H1 (cell line): ENCODE results near the gene UBL4B. TPM values are rescaled to one million over a fixed set of nuclear protein-coding genes. Genes with fewer than 3 reads are reported as not detected.

ENCODE experiments used
- CTCF ChIA-PET: fragments of 300-600 bp; sonication (Branson Sonifier 250); formaldehyde crosslinking; loops from one replicate; lab custom pipeline; 2021; ENCODE audit not compliant: partially characterized antibody; lab: Charles Lee
- POLR2A ChIA-PET: fragments of 300-600 bp; sonication (Branson Sonifier 250); formaldehyde crosslinking; loops from one replicate; lab custom pipeline; 2021; ENCODE audit warnings: inconsistent platforms; ENCODE audit not compliant: partially characterized antibody; lab: Charles Lee
- DNase-seq, 2 experiments: peaks; one replicate each; pipeline versions ENCODE4 v3.0.0 to v3.0.0-alpha.2; 2010 to 2022; ENCODE audit warnings: low spot score in 2 of 2, low read depth in 1 of 2, mixed read lengths in 1 of 2
- FAIRE-seq: peaks from 2 replicates; lab custom pipeline; 2011; peaks lifted over from hg19 to GRCh38; lab: Jason Lieb, UNC
- H2AFZ ChIP-seq: 2 replicates; pipeline ENCODE4 v1.8.1; 2012; ENCODE audit warnings: low read length, inconsistent platforms
- H2AK5ac ChIP-seq: 2 replicates; pipeline ENCODE4 v1.6.1; 2013; ENCODE audit warnings: low read depth, low read length
- H2BK120ac ChIP-seq: replicated peaks from 2 replicates; pipeline ENCODE3; 2013; ENCODE audit warnings: low read depth, low read length, inconsistent platforms
- H2BK12ac ChIP-seq: 2 replicates; pipeline ENCODE4 v1.6.1; 2013; ENCODE audit warnings: low read depth, low read length
- H2BK15ac ChIP-seq: 2 replicates; pipeline ENCODE4 v1.6.1; 2013; ENCODE audit warnings: low read length
- H2BK20ac ChIP-seq: 2 replicates; pipeline ENCODE4 v1.6.1; 2013; ENCODE audit warnings: low read length
- H2BK5ac ChIP-seq: 2 replicates; pipeline ENCODE4 v1.6.1; 2013; ENCODE audit warnings: low read depth, low read length
- H3K14ac ChIP-seq: 2 replicates; pipeline ENCODE4 v1.6.1; 2013; ENCODE audit warnings: inconsistent platforms; ENCODE audit not compliant: insufficient read length
- H3K18ac ChIP-seq: 2 replicates; pipeline ENCODE4 v1.6.1; 2013; ENCODE audit warnings: low read length; ENCODE audit errors: extremely low read depth
- H3K23ac ChIP-seq: 2 replicates; pipeline ENCODE4 v1.6.1; 2013; ENCODE audit warnings: inconsistent platforms; ENCODE audit not compliant: insufficient read length
- H3K23me2 ChIP-seq: 2 replicates; pipeline ENCODE4 v1.6.1; 2013; ENCODE audit warnings: low read depth, low read length
- H3K27ac ChIP-seq: 2 replicates; pipeline ENCODE4 v1.6.1; 2011; ENCODE audit warnings: low read depth, low read length, inconsistent platforms
- H3K27me3 ChIP-seq, 4 experiments: replicated peaks in 1 of 4; 1 replicate in 1 of 4; 2 replicates in 3 of 4; pipeline versions ENCODE4 v1.6.1 to v1.8.1; 2011 to 2013; ENCODE audit warnings: low read length in 3 of 4, mild to moderate bottlenecking in 3 of 4, inconsistent platforms in 2 of 4, mixed read lengths in 2 of 4, moderate library complexity in 1 of 4; ENCODE audit not compliant: control insufficient read depth in 3 of 4, insufficient read depth in 3 of 4; ENCODE audit errors: extremely low read depth in 1 of 4
- H3K36me3 ChIP-seq, 4 experiments: 2 replicates each; pipeline versions ENCODE4 v1.6.1 to v1.8.1; 2011 to 2013; ENCODE audit warnings: mild to moderate bottlenecking in 4 of 4, low read length in 3 of 4, moderate library complexity in 2 of 4, control low read depth in 1 of 4, inconsistent platforms in 1 of 4; ENCODE audit not compliant: insufficient read depth in 4 of 4, control insufficient read depth in 2 of 4
- H3K4ac ChIP-seq: replicated peaks from 2 replicates; pipeline ENCODE3; 2013; ENCODE audit warnings: low read length, low read depth, mixed read lengths, inconsistent platforms; ENCODE audit not compliant: insufficient read length
- H3K4me1 ChIP-seq, 4 experiments: replicated peaks in 1 of 4; 1 replicate in 1 of 4; 2 replicates in 3 of 4; pipeline versions ENCODE4 v1.6.1 to v1.8.1; 2011 to 2013; ENCODE audit warnings: low read length in 3 of 4, inconsistent platforms in 2 of 4, mixed read lengths in 1 of 4; ENCODE audit not compliant: insufficient read depth in 4 of 4, control insufficient read depth in 3 of 4
- H3K4me2 ChIP-seq, 2 experiments: 2 replicates each; pipeline versions ENCODE4 v1.6.1 to v1.8.1; 2011 to 2013; ENCODE audit warnings: low read depth in 2 of 2, low read length in 2 of 2, control low read depth in 1 of 2, inconsistent platforms in 1 of 2, mild to moderate bottlenecking in 1 of 2; ENCODE audit not compliant: insufficient read depth in 1 of 2
- H3K4me3 ChIP-seq, 4 experiments: fragments of 200-600, 300-600 bp in 1 of 4; sonication (generic), shearing (Covaris generic), sonication (Bioruptor Twin) in 1 of 4; 2 replicates each; pipeline versions ENCODE4 v1.5.1 to v1.8.1; 2011 to 2016; ENCODE audit warnings: low read length in 4 of 4, low read depth in 3 of 4, control low read depth in 2 of 4, inconsistent platforms in 2 of 4, mild to moderate bottlenecking in 2 of 4, mixed read lengths in 1 of 4, moderate library complexity in 1 of 4; ENCODE audit not compliant: insufficient read depth in 2 of 4; ENCODE audit errors: extremely low read depth in 1 of 4
- H3K56ac ChIP-seq: replicated peaks from 2 replicates; pipeline ENCODE3; 2013; ENCODE audit warnings: low read depth, mild to moderate bottlenecking, mixed read lengths, low read length, inconsistent platforms; ENCODE audit not compliant: insufficient read length
- H3K79me1 ChIP-seq: 2 replicates; pipeline ENCODE4 v1.6.1; 2013; ENCODE audit warnings: low read depth, low read length, control low read depth
- H3K79me2 ChIP-seq, 2 experiments: 2 replicates each; pipeline versions ENCODE4 v1.6.1 to v1.8.1; 2012 to 2013; ENCODE audit warnings: low read length in 2 of 2, mild to moderate bottlenecking in 2 of 2, inconsistent platforms in 1 of 2; ENCODE audit not compliant: insufficient read depth in 2 of 2, control insufficient read depth in 1 of 2
- H3K9ac ChIP-seq, 4 experiments: replicated peaks in 1 of 4; 1 replicate in 1 of 4; 2 replicates in 3 of 4; pipeline versions ENCODE4 v1.6.1 to v1.8.1; 2011 to 2013; ENCODE audit warnings: low read depth in 3 of 4, low read length in 3 of 4, control low read depth in 2 of 4, mild to moderate bottlenecking in 2 of 4, moderate library complexity in 2 of 4, inconsistent platforms in 1 of 4; ENCODE audit errors: extremely low read depth in 1 of 4
- H3K9me3 ChIP-seq, 2 experiments: 2 replicates each; pipeline versions ENCODE4 v1.6.1 to v1.8.1; 2012 to 2013; ENCODE audit warnings: mild to moderate bottlenecking in 2 of 2, moderate library complexity in 2 of 2, control low read depth in 1 of 2, inconsistent platforms in 1 of 2, low read depth in 1 of 2, low read length in 1 of 2, mixed read lengths in 1 of 2; ENCODE audit not compliant: insufficient read depth in 2 of 2
- H4K20me1 ChIP-seq, 2 experiments: replicated peaks in 1 of 2; 2 replicates each; pipeline versions ENCODE3 to v1.8.1; 2011 to 2013; ENCODE audit warnings: inconsistent platforms in 2 of 2, low read length in 2 of 2, mild to moderate bottlenecking in 1 of 2; ENCODE audit not compliant: insufficient read depth in 2 of 2, control insufficient read depth in 1 of 2
- H4K5ac ChIP-seq: 2 replicates; pipeline ENCODE4 v1.6.1; 2013; ENCODE audit warnings: low read length, low read depth, mixed read lengths, inconsistent platforms; ENCODE audit not compliant: insufficient read length
- H4K8ac ChIP-seq: 2 replicates; pipeline ENCODE4 v1.8.0; 2013; ENCODE audit warnings: mild to moderate bottlenecking, moderate library complexity, low read length, inconsistent platforms; ENCODE audit not compliant: insufficient read depth; ENCODE audit errors: extremely low read depth
- H4K91ac ChIP-seq: replicated peaks from 2 replicates; pipeline ENCODE3; 2013; ENCODE audit warnings: low read length, mixed read lengths, inconsistent platforms; ENCODE audit not compliant: insufficient read length
- ASH2L ChIP-seq: fragments of 200-600, 300-600 bp; sonication (generic); IDR thresholded peaks from one replicate; pipeline ENCODE4 v1.7.1; 2017; ENCODE audit warnings: low read length
- BRCA1 ChIP-seq: IDR thresholded peaks from 2 replicates; pipeline ENCODE4 v1.6.1; 2012; ENCODE audit warnings: low read depth, low read length, improper control_type of control experiment
- CEBPB ChIP-seq: IDR thresholded peaks from 2 replicates; pipeline ENCODE4 v1.6.1; 2012; ENCODE audit warnings: low read depth, low read length
- CREB1 ChIP-seq: IDR thresholded peaks from 2 replicates; pipeline ENCODE4 v1.6.1; 2012; ENCODE audit warnings: inconsistent platforms
- JUND ChIP-seq: IDR thresholded peaks from 2 replicates; pipeline ENCODE4 v1.6.1; 2011; ENCODE audit warnings: mild to moderate bottlenecking, improper control_type of control experiment, low read length
- KDM1A ChIP-seq: fragments of 200-600, 300-600 bp; sonication (generic); IDR thresholded peaks from 2 replicates; pipeline ENCODE4 v1.7.1; 2016; ENCODE audit warnings: mild to moderate bottlenecking, low read length, borderline replicate concordance
- RAD21 ChIP-seq, 2 experiments: IDR thresholded peaks in 1 of 2; conservative IDR thresholded peaks in 1 of 2; 2 replicates each; pipeline ENCODE4 v1.6.1; 2011; ENCODE audit warnings: low read depth in 2 of 2, low read length in 2 of 2, improper control_type of control experiment in 1 of 2, inconsistent platforms in 1 of 2, mild to moderate bottlenecking in 1 of 2, moderate library complexity in 1 of 2
- RNF2 ChIP-seq: fragments of 200-900, 300-1000 bp; sonication (generic); IDR thresholded peaks from 2 replicates; pipeline ENCODE4 v1.7.1; 2016; ENCODE audit warnings: borderline replicate concordance, low read depth, mild to moderate bottlenecking, antibody characterized with exemption, low read length; ENCODE audit not compliant: poor library complexity, severe bottlenecking; ENCODE audit errors: missing control alignments
- SAP30 ChIP-seq: fragments of 300-600 bp; sonication (generic); IDR thresholded peaks from 2 replicates; pipeline ENCODE4 v1.7.1; 2012; ENCODE audit warnings: low read length, moderate library complexity, mild to moderate bottlenecking, inconsistent platforms; ENCODE audit not compliant: insufficient read depth, insufficient replicate concordance
- SIX5 ChIP-seq: IDR thresholded peaks from 2 replicates; pipeline ENCODE4 v1.6.1; 2011; ENCODE audit warnings: mild to moderate bottlenecking, low read depth, low read length
- TBP ChIP-seq: IDR thresholded peaks from 2 replicates; pipeline ENCODE4 v1.6.1; 2011; ENCODE audit warnings: low read depth, low read length, improper control_type of control experiment
- YY1 ChIP-seq: IDR thresholded peaks from 2 replicates; pipeline ENCODE4 v1.6.1; 2011; ENCODE audit warnings: low read depth, mild to moderate bottlenecking, low read length
- WGBS, 2 experiments: shearing (Covaris generic) in 1 of 2; methylation state at CpG; one replicate each; pipeline versions ENCODE4 v1.1.6 to v1.1.7; 2013 to 2015; ENCODE audit warnings: low lambda C conversion rate in 2 of 2, mixed read lengths in 2 of 2, inconsistent platforms in 1 of 2, low coverage in 1 of 2, missing lambda C conversion rate in 1 of 2; ENCODE audit not compliant: insufficient replicate concordance in 2 of 2, insufficient coverage in 1 of 2, insufficient read length in 1 of 2; ENCODE audit errors: extremely low coverage in 1 of 2, missing lambda C conversion rate in 1 of 2; 5-methylcytosine and 5-hydroxymethylcytosine counted together
- polyA plus RNA-seq, 7 experiments: library from polyadenylated mRNA; depleted of rRNA in 3 of 7; stranded (reverse) in 5 of 7; unstranded in 2 of 7; fragments of >200 nt in 5 of 7; fragments of 200-250 nt in 2 of 7; gene quantifications; 1 replicate in 5 of 7; 2 replicates in 1 of 7; 4 replicates in 1 of 7; pipeline versions ENCODE4 v1.2.1 to v1.2.3, GENCODE V29; 2011 to 2013; ENCODE audit warnings: missing spikeins in 2 of 7, mixed read lengths in 2 of 7
- total RNA-seq: library from RNA; stranded (reverse); fragmentation: NEBNext Ultra II Directional; extraction: Animal tissue kit (Norgen Biotek cat#: 25700); gene quantifications from 2 replicates; pipeline ENCODE4 v1.2.1, GENCODE V29; 2021

UBL4B gene
- total and polyA plus RNA-seq, 2 of the 8 experiments (the other 6 are each of a cell fraction or from before 2014, with no cell fraction given), result 0.11 TPM; not detected in 1

DNA sequence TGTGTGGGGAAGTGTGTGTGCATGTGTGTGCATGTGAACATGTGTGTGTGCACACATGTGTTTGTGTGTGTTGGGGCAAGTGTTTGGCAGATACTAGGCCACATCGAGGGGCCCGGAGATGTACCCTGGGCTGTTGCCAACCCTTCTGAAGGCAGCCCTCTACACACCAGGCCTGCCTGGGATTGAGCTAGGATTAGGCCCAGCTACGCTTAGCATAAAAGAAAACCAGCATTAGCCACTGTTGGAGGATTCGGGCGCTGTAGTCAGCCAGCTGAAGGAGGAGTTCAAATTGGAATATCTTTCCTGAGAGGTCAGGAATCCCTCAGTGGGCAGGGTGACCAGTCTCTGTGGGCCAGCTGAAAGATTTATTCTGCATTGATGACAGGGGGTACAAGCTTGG lies 31.2 kb upstream of the UBL4B start:
- H3K4me3 ChIP-seq, result no peak overlapping the region
- H4K8ac ChIP-seq, result no peak overlapping the region
- H3K9me3 ChIP-seq, result no peaks in the 10 kb centered on the region
- no peak overlapping the region for H2BK12ac ChIP-seq
- peaks cover 2 to 4% of the 10 kb centered on the region in 2 experiments for H4K20me1 ChIP-seq
- DNase-seq, result no peak
- H3K27me3 ChIP-seq, result peaks cover 44 to 63% (median 52%) of the 10 kb centered on the region in 4 experiments
- H3K14ac ChIP-seq, result no peak overlapping the region
- H3K23ac ChIP-seq, result no peak overlapping the region
- H4K5ac ChIP-seq, result no peak overlapping the region
- H2BK120ac ChIP-seq, result no peak overlapping the region
- no peak overlapping the region for H3K9ac ChIP-seq
- H3K36me3 ChIP-seq, result peaks cover 0 to 7% (median 0%) of the 10 kb centered on the region in 4 experiments; a peak in 1 of 8 replicates
- H3K79me1 ChIP-seq, result no peaks in the 10 kb centered on the region
- no peak overlapping the region for H3K56ac ChIP-seq
- no peak overlapping the region for H4K91ac ChIP-seq
- CTCF ChIA-PET, result interaction anchor here (0.9 to 52.4 kb wide), 8 partner anchors 8 to 415 kb away, joined by 3 to 1450 read pairs (median 4); partner anchors contain the start of genes ALX3, STRIP1 and UBL4B
- H3K23me2 ChIP-seq, result peaks cover 8% of the 10 kb centered on the region; the same call in 1 of the 2 replicates
- no peak overlapping the region for H3K18ac ChIP-seq
- no peak overlapping the region for H2BK5ac ChIP-seq
- peak overlapping the region; percentile 88; the same call in 1 of the 2 replicates for H2BK15ac ChIP-seq
- FAIRE-seq, result no peak
- no peak overlapping the region for H3K27ac ChIP-seq
- no peak overlapping the region for H3K4me2 ChIP-seq
- H2BK20ac ChIP-seq, result no peak overlapping the region
- 95% methylated on average over 5 of the region's 5 CpGs; no CpG with 5 or more reads in 1 of the 2 experiments for WGBS, 2 experiments
- no peak overlapping the region for H2AFZ ChIP-seq
- peaks cover 0 to 12% (median 8%) of the 10 kb centered on the region in 4 experiments; a peak in 6 of 7 replicates for H3K4me1 ChIP-seq
- 0 out of 2 replicates have a peak overlapping the region, but pooled peaks have one; percentile 53 for H2AK5ac ChIP-seq
- POLR2A ChIA-PET, result interaction anchor here (0.8 to 3.1 kb wide), 8 partner anchors 9 to 47 kb away, joined by 3 to 11 read pairs (median 3); partner anchors contain the start of gene STRIP1
- H3K4ac ChIP-seq, result no peak overlapping the region
- H3K79me2 ChIP-seq, result no peaks in the 10 kb centered on the region
- no peak for TF ChIP-seq JUND
- TF ChIP-seq SAP30, result no peak
- TF ChIP-seq YY1, result no peak
- no peak for TF ChIP-seq SIX5
- no peak for TF ChIP-seq RNF2
- no peak for TF ChIP-seq CREB1
- TF ChIP-seq ASH2L, result no peak
- no peak for TF ChIP-seq KDM1A
- no peak for TF ChIP-seq TBP
- no peak for TF ChIP-seq RAD21 (IDR thresholded peaks at IDR 0.05 in 1 of 2, conservative IDR thresholded peaks at IDR 0.05 in 1 of 2; ENCODE audit: low read depth in 2 of 2, low read length in 2 of 2)
- TF ChIP-seq BRCA1, result no peak
- TF ChIP-seq CEBPB, result no peak
